HG03342 (cell line): Measurements from ENCODE around the gene MBNL3.

Experiments used
- ATAC-seq: cut with Tn5 transposase; IDR thresholded peaks from one replicate; pipeline ENCODE4 v1.9.1; 2021; ENCODE audit warnings: mild to moderate bottlenecking, moderate library complexity; ENCODE audit not compliant: unreplicated experiment

MBNL3 gene

DNA sequence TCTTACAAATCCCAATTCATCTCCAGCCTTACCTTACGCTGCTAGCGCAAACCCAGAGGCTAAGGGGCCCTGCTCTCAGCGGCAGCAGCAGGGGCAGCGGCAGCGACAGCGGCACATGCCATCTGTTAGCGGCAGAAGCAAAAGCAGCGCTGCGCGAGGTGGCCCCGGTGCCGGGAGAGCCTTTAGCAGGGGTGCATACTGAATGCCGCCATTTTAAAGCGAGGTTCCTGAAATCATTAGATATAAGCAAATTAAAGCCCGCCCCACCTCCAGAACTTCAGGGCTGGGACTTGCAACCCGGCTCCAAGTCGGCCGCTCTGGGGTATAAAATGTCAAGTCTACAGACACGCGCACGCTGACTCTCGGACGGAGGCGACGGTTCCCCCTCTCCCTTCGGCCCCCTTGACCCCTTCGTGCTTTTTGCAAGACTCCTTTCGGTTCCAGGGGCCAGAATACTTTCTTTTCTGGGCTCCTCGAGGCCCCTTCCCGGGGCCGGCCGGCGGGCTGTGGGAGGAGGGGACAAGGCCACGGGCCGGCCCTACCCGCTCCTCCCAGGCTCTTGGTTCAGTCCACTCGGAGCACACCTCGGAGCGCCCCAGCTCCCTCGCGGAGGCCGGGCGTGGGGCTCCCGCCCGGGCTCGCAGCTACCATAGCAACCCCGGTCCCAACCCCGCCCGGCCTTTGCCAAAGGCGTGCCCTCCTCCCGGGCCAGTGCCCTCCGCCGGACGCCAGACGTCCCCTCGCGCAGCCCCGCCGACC lies at the start of gene MBNL3:
Gene MBNL3 (minus strand): TSS at position 220 of the 759 bp plus-strand sequence. CDS start 49,427 bp downstream, outside the sequence.
- ATAC-seq: peak; percentile 52

DNA sequence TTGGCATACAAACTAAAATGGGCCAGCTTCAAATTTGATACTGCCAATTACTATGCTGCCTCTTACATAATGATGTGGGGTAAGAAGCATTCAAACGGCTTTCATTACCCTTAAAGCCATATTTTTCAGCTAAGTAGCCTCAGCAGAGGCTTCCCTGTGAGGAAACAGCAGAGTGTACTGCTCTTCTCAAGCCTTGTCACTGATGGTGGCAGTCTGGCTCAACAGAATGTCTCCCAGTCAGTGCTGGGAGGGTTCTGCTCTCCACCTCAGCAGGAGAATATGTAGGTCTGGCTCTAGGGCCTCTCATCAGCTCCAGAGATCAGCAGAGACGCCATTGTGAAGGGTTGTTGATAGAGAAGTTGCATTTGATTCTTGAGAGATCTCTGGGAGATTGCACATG lies 44.6 kb upstream of the MBNL3 start:
- ATAC-seq: no peak

- ATAC-seq: no peak
Observed at GRCh38 chrX:132532913-132533312, 44.1 kb upstream of the MBNL3 start.

DNA sequence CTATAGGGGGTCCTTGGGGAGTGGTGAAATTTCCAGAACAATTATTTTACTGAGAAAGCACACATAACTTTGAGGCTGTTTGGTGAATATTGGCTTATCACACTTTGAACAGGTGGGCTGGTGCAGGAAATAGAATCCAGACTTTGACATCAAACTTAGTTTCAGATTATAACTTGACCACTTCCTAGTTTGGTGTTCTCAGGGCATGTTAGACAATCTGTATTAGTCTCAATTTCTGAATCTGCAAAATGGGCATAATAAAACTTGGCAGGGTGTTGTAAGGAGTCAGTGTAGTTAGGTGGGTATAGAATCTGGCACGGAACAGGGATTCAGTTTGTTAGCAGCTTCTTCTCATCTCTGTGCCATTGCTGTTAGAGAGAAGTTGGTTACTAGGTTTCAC lies 43.3 kb upstream of the MBNL3 start:
- no peak for ATAC-seq

GRCh38 chrX:132520792-132521191 lies 32.0 kb upstream of the MBNL3 start:
- no peak for ATAC-seq

DNA sequence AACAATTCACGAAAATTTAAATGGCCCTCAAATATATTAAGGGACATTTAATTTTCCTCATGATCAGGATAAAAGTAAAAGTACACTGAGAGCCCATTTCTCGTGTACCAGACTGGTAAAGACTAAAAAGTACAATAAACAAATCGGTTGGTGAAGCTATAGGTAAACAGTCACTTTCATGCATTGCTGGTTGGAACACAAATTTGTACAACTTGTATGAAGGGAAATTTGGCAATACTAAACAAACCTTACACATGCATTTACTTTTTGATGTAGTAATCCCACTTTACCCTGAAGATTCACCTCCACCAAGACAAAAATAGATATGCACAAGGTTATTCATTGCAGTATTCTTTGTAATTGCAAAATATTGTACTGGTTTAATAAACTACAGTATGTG lies 31.4 kb upstream of the MBNL3 start:
- ATAC-seq: no peak

GRCh38 chrX:132518401-132518800 lies 29.6 kb upstream of the MBNL3 start:
- ATAC-seq: no peak

- ATAC-seq: no peak
Observed at GRCh38 chrX:132508834-132509233, 20.0 kb upstream of the MBNL3 start.

GRCh38 chrX:132505116-132505515 lies 16.3 kb upstream of the MBNL3 start:
- ATAC-seq: no peak

GRCh38 chrX:132504417-132504816 lies 15.6 kb upstream of the MBNL3 start:
- no peak for ATAC-seq

- ATAC-seq: no peak
Observed at GRCh38 chrX:132501606-132502005, 12.8 kb upstream of the MBNL3 start.

DNA sequence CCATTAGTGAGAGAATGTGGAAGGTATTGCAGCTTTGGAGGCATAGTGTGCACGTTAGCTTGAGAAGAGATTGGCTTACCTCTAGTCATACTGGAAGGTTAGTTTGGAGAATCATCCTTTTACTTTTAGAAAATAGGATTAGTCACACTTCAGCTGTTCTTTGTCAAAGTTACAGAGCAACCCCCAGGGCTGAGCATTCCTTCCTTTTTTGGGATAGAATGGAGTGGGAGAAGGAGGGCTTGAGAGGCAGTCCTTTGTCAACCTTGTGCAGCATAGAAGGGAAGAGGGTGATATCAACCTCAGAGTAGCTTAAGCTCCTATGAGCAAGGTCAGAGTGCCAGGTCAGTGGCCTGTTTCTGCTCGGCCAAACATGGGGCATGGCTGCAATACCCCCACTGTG lies 8.6 kb upstream of the MBNL3 start:
- no peak for ATAC-seq

- no peak for ATAC-seq
Observed at GRCh38 chrX:132493095-132493494, 4.3 kb upstream of the MBNL3 start.

DNA sequence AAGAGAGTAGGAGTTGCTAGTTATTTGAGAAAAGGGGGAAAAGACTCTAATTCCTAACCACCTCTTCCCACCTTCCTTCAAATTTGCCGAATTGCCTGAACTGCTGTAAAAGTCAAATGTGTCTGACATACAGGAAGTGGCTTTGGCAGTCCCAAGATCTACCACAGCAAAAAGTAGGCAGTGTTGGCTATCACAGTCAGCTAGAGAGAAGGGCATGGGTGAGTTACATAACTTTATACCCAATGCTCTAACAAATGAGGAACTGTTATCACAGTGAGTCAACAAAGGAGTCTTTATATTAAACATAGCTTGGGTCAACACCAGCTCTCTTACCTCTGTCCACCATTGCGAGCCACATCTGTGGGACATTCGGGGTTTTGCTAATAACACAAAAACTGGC lies 2.4 kb upstream of the MBNL3 start:
- ATAC-seq: peak; percentile 38

DNA sequence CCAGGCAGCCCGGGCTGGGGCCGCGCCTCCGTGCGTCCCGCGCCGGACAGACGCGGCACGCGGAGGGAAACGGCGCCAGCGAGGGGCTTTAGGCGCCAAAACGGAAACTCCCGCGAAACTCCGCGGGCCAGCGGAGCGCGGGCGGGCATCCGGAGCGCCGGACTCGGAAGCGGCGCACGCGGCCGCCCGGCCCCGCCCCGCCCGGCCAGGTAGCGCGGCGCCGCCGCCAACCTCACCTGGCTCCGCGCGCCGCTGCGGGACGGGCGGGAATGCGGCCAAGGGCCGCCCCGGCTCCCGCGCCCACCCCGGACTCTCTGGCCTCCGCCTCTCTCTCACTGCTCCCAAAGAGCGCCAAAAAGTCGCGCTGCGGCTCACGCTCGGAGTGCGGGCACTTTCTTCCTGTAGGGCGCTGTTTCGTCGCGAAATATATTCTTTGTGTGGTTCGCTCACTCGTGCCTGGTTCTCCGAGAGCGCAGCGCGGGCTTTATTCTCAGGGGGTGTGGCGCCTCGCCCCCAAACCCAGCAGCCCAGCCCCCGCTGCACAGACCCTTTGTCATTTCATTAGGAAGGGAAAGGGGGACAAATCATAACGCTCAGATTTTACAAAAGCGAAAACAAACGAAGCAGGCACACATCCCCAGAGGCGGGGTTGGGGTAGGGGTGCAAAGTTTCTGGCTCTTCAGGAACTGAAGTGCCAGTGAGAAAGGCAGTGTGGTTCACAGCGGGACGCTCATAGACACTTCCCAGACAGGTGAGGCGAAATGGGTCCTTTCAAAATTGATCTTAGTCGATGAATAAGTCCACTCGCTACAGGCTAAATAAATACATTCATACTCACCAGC lies 961 bp upstream of the MBNL3 start:
- peak; percentile 30 for ATAC-seq

DNA sequence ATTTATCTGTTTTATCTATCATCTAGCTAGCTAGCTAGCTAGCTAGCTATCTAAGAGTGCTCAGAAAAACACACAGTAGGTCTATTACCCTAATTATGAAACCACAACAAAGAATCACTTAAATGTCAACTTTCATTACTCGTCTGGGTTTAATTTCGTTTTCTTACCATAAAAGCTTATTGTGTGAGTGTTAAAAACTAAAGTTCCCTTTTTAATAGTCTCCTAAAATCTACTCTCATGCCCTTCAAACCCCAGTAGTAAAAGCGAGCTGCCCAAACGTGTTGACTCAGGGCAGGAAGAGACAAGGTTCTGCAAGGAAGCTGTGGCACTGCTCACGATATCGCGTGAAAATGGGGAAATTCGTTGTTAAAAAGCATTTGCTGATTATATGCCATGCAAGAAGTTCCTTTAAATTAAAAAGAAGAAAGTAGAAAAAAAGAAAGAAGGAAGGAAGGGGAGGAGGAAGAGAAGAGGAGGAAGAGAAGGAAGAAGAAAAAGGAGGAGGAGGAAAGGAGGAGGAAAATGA lies 595 bp downstream of the MBNL3 start:
- ATAC-seq: no peak

GRCh38 chrX:132486599-132487178 lies 2.1 kb downstream of the MBNL3 start:
- ATAC-seq: no peak

DNA sequence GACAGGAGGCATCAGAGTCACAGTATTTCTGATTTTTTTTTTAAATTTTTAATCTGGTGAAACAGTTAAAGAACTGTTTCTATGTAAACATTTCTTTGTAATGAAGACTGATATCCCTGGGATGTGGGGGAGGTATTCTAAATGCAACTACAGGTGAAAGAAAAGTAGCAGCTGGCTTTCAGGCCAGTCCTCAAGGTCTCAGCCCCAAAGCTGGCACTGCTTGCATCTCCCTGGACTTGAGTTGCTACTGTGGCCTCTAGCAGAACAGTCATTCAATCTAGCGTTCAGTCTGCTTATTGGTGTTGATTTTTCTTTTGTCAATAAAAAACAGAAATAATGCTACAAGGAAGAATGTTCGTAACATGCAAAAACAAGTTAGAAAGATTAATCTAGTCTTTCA lies 4.9 kb downstream of the MBNL3 start:
- no peak for ATAC-seq

- ATAC-seq: no peak
Observed at GRCh38 chrX:132483488-132483887, 5.3 kb downstream of the MBNL3 start.

- no peak for ATAC-seq
Observed at GRCh38 chrX:132482632-132483031, 6.2 kb downstream of the MBNL3 start.

GRCh38 chrX:132481449-132481848 lies 7.4 kb downstream of the MBNL3 start:
- ATAC-seq: no peak
